HepG2 (cell line): ENCODE measurements around the gene CCDC142. TPM values are rescaled to one million over a fixed set of nuclear protein-coding genes. Genes with fewer than 3 reads are reported as not detected.

Experiments used
- ARID4A ChIP-seq: sonication (generic); formaldehyde crosslinking; IDR thresholded peaks from 2 replicates; pipeline ENCODE4 v1.5.0; 2020; ENCODE audit warnings: mild to moderate bottlenecking, missing genetic modification reagents, borderline replicate concordance
- ATF1 ChIP-seq: IDR thresholded peaks from 2 replicates; pipeline ENCODE4 v1.6.1; 2016; ENCODE audit warnings: mild to moderate bottlenecking, control low read depth
- ELF3 ChIP-seq: IDR thresholded peaks from 2 replicates; pipeline ENCODE4 v1.6.1; 2016; ENCODE audit warnings: missing genetic modification reagents, missing compliant biosample characterization
- HCFC1 ChIP-seq: fragments of 150-350 bp; IDR thresholded peaks from 2 replicates; pipeline ENCODE4 v1.6.1; 2014; ENCODE audit warnings: low read depth, low read length
- HOMEZ ChIP-seq: IDR thresholded peaks from 2 replicates; pipeline ENCODE4 v1.6.1; 2016; ENCODE audit warnings: low read depth
- NFE2L1 ChIP-seq: sonication (generic); formaldehyde crosslinking; IDR thresholded peaks from 2 replicates; pipeline ENCODE4 v1.4.0; 2020; ENCODE audit warnings: missing genetic modification reagents, mild to moderate bottlenecking, borderline replicate concordance
- PAF1 ChIP-seq: IDR thresholded peaks from 2 replicates; pipeline ENCODE4 v1.6.1; 2016; ENCODE audit warnings: missing genetic modification reagents, missing compliant biosample characterization
- PATZ1 ChIP-seq: sonication (generic); formaldehyde crosslinking; IDR thresholded peaks from 2 replicates; pipeline ENCODE4 v1.4.0; 2020; ENCODE audit warnings: missing genetic modification reagents
- PREB ChIP-seq: sonication (generic); formaldehyde crosslinking; IDR thresholded peaks from 2 replicates; pipeline ENCODE4 v1.4.0; 2020; ENCODE audit warnings: missing genetic modification reagents
- SP4 ChIP-seq: sonication (generic); formaldehyde crosslinking; IDR thresholded peaks from 2 replicates; pipeline ENCODE4 v1.8.1; 2023; ENCODE audit warnings: mild to moderate bottlenecking, missing genetic modification reagents
- ZBTB10 ChIP-seq: sonication (generic); formaldehyde crosslinking; IDR thresholded peaks from 2 replicates; pipeline ENCODE4 v1.4.0; 2020; ENCODE audit warnings: missing genetic modification reagents, borderline replicate concordance
- ZBTB3 ChIP-seq: sonication (generic); formaldehyde crosslinking; IDR thresholded peaks from 2 replicates; pipeline ENCODE4 v1.4.0; 2020; ENCODE audit warnings: low read depth, mild to moderate bottlenecking, moderate library complexity, missing genetic modification reagents, borderline replicate concordance
- ZKSCAN8 ChIP-seq: IDR thresholded peaks from 2 replicates; pipeline ENCODE4 v1.6.1; 2016; ENCODE audit warnings: borderline replicate concordance, missing genetic modification reagents, missing compliant biosample characterization
- ZNF124 ChIP-seq: sonication (generic); formaldehyde crosslinking; IDR thresholded peaks from 2 replicates; pipeline ENCODE4 v1.4.0; 2020; ENCODE audit warnings: missing genetic modification reagents
- ZNF326 ChIP-seq: sonication (generic); formaldehyde crosslinking; IDR thresholded peaks from 2 replicates; pipeline ENCODE4 v1.4.0; 2020; ENCODE audit warnings: missing genetic modification reagents, borderline replicate concordance
- polyA plus RNA-seq, 8 experiments: library from polyadenylated mRNA; depleted of rRNA in 3 of 8; stranded (reverse) in 7 of 8; unstranded in 1 of 8; fragments of >200 nt; fragmentation: Illumina TruSeq in 4 of 8; extraction: Trizol in 4 of 8; gene quantifications; 2 replicates each; pipeline versions ENCODE4 v1.2.1 to v1.2.3, GENCODE V29; 2011 to 2016; ENCODE audit warnings: low read depth in 4 of 8, missing spikeins in 1 of 8, mixed read lengths in 1 of 8; ENCODE audit not compliant: insufficient read depth in 1 of 8
- total RNA-seq, 5 experiments: library from RNA; depleted of rRNA; stranded (reverse); fragments of >200 nt; fragmentation: Illumina TruSeq; extraction: Trizol; gene quantifications; 2 replicates each; pipeline ENCODE4 v1.2.3, GENCODE V29; 2016; ENCODE audit warnings: low read depth in 1 of 5

Gene CCDC142
- total and polyA plus RNA-seq, 2 of the 13 experiments (the other 11 are each of a cell fraction or from before 2014, with no cell fraction given), result 14.7 to 30.4 TPM

- TF ChIP-seq ARID4A (CRISPR knock-in tag), result peak; percentile 85
- peak; percentile 33 for TF ChIP-seq ZKSCAN8
- no peak for TF ChIP-seq HCFC1
- TF ChIP-seq SP4 (CRISPR knock-in tag), result peak; percentile 94
- TF ChIP-seq PREB (CRISPR knock-in tag), result 0 out of 2 replicates have a peak, but pooled peaks have one; percentile 51
- peak; percentile 94 for TF ChIP-seq ELF3
- TF ChIP-seq HOMEZ (CRISPR knock-in tag), result peak; percentile 37; the same call in 1 of the 2 replicates
- no peak for TF ChIP-seq PAF1 (CRISPR knock-in tag)
- TF ChIP-seq ATF1, result no peak
- no peak for TF ChIP-seq ZNF326 (CRISPR knock-in tag)
- no peak for TF ChIP-seq ZNF124 (CRISPR knock-in tag)
- TF ChIP-seq ZBTB3 (CRISPR knock-in tag), result peak; percentile 69
- TF ChIP-seq PATZ1 (CRISPR knock-in tag), result peak; percentile 99
- peak; percentile 77 for TF ChIP-seq ZBTB10 (CRISPR knock-in tag)
- 0 out of 2 replicates have a peak, but pooled peaks have one; percentile 17 for TF ChIP-seq NFE2L1
Measured at GRCh38 chr2:74440378-74441169, 42.2 kb downstream of the CCDC142 start (continued).
